Activated naive CD4-positive, alpha-beta T cell treated with anti-CD3 and anti-CD28 coated beads for 36 hours (primary cell): ENCODE results near the gene ALPP. TPM values are rescaled to one million over a fixed set of nuclear protein-coding genes. Genes with fewer than 3 reads are reported as not detected.
"Not testable (repeated sequence)": the region's sequence is repeated elsewhere in the genome, so short reads cannot be mapped to it uniquely, and the experiment has no call there.

ENCODE experiments used
- CTCF ChIA-PET: fragments of 350-600 bp; sonication (Branson Sonifier 250); formaldehyde crosslinking; loops from one replicate; lab custom pipeline; 2021; ENCODE audit warnings: antibody characterized with exemption; lab: Charles Lee
- DNase-seq: peaks from one replicate; pipeline ENCODE4 v3.0.0-alpha.2; 2020
- H3K27ac Mint-ChIP-seq: one replicate; pipeline ENCODE4 v1.8.0; 2021; ENCODE audit warnings: mild to moderate bottlenecking, mixed read lengths
- H3K27me3 Mint-ChIP-seq: one replicate; pipeline ENCODE4 v1.8.0; 2021; ENCODE audit warnings: low read depth, mixed read lengths
- H3K36me3 Mint-ChIP-seq: one replicate; pipeline ENCODE4 v1.8.0; 2021; ENCODE audit warnings: low read depth, mixed read lengths
- H3K4me1 Mint-ChIP-seq: one replicate; pipeline ENCODE4 v1.8.0; 2021; ENCODE audit warnings: low read depth, mixed read lengths
- H3K4me3 Mint-ChIP-seq: one replicate; pipeline ENCODE4 v1.8.0; 2021; ENCODE audit warnings: mild to moderate bottlenecking, moderate library complexity, mixed read lengths
- H3K9me3 Mint-ChIP-seq: one replicate; pipeline ENCODE4 v1.8.0; 2021; ENCODE audit warnings: mixed read lengths
- intact Hi-C: fragments of 100-400 bp; cut with micrococcal nuclease; formaldehyde crosslinking; loops from one replicate; pipeline ENCODE4 v1.15.1; 2023
- total RNA-seq, 2 experiments: library from RNA; stranded (reverse); gene quantifications; one replicate each; pipeline ENCODE4 v1.2.3, GENCODE V29; 2021

The ALPP gene
- total RNA-seq, 2 experiments from 2014 or later = not detected

DNA sequence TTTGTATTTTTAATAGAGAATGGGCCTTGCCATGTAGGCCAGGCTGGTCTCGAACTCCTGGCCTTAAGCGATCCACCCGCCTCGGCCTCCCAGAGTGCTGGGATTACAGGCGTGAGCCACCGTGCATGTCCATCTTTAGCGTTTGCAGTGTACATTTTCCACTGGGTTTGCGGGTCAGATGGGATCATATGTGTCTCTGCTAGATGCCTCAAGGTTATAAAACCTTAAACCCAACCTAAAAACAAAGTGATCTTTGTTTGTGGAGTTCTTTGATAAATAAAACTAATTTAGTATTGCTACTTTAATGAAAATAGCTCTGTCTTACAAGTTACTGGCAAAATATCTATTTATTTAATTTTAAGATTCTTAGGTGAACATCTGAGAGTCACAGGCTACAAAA lies 15.0 kb downstream of the ALPP start:
- no peak overlapping the region for H3K27ac Mint-ChIP-seq
- H3K27me3 Mint-ChIP-seq = peaks cover 15% of the 10 kb centered on the region
- H3K9me3 Mint-ChIP-seq = no peaks in the 10 kb centered on the region
- no peak overlapping the region for H3K4me3 Mint-ChIP-seq
- intact Hi-C loops = no loop called here
- DNase-seq = no peak
- CTCF ChIA-PET = no interaction called here
- H3K36me3 Mint-ChIP-seq = no peaks in the 10 kb centered on the region
- no peaks in the 10 kb centered on the region for H3K4me1 Mint-ChIP-seq

- intact Hi-C loops, H3K4me3 Mint-ChIP-seq: not testable (repeated sequence)
Measured at GRCh38 chr2:232394431-232394830, 15.9 kb downstream of the ALPP start.

DNA sequence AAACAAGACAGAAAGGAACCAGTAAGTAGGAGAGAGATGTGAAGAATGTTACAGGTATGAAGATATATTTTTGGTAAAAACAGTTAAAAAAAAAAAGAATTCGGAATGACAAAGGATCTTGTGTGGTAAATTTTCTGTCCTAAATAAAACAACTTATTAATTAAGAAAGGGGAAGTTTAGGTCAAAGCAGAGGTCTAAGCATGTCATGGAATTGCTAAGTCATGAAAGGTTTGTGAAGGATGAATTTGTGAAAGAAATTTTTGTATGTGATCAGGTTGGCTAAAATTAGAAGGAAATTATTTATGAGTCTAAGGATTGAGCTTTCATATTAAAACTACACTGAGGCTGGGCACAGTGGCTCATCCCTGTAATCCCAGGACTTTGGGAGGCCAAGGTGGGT lies 17.0 kb downstream of the ALPP start:
- H3K27me3 Mint-ChIP-seq = peaks cover 8% of the 10 kb centered on the region
- intact Hi-C loops = no loop called here
- DNase-seq = no peak
- H3K4me3 Mint-ChIP-seq = no peak overlapping the region
- H3K27ac Mint-ChIP-seq = no peak overlapping the region
- no peaks in the 10 kb centered on the region for H3K9me3 Mint-ChIP-seq
- H3K4me1 Mint-ChIP-seq = no peaks in the 10 kb centered on the region
- H3K36me3 Mint-ChIP-seq = no peaks in the 10 kb centered on the region
- CTCF ChIA-PET = interaction anchor here (1.1 kb wide), 1 partner anchor 495 kb away, joined by 3 read pairs; no protein-coding TSS in a partner anchor

More at GRCh38 chr2:232394431-232394830, 15.9 kb downstream of the ALPP start:
- H3K27ac Mint-ChIP-seq, DNase-seq, CTCF ChIA-PET, H3K9me3 Mint-ChIP-seq, H3K36me3 Mint-ChIP-seq, H3K4me1 Mint-ChIP-seq: not testable (repeated sequence)
- peaks cover 12% of the 10 kb centered on the region for H3K27me3 Mint-ChIP-seq

GRCh38 chr2:232396683-232397082 lies 18.1 kb downstream of the ALPP start:
- H3K9me3 Mint-ChIP-seq = no peaks in the 10 kb centered on the region
- CTCF ChIA-PET = no interaction called here
- H3K27me3 Mint-ChIP-seq = peaks cover 7% of the 10 kb centered on the region
- no peak overlapping the region for H3K27ac Mint-ChIP-seq
- no peak for DNase-seq
- no peaks in the 10 kb centered on the region for H3K36me3 Mint-ChIP-seq
- no peak overlapping the region for H3K4me3 Mint-ChIP-seq
- intact Hi-C loops = no loop called here
- no peaks in the 10 kb centered on the region for H3K4me1 Mint-ChIP-seq

DNA sequence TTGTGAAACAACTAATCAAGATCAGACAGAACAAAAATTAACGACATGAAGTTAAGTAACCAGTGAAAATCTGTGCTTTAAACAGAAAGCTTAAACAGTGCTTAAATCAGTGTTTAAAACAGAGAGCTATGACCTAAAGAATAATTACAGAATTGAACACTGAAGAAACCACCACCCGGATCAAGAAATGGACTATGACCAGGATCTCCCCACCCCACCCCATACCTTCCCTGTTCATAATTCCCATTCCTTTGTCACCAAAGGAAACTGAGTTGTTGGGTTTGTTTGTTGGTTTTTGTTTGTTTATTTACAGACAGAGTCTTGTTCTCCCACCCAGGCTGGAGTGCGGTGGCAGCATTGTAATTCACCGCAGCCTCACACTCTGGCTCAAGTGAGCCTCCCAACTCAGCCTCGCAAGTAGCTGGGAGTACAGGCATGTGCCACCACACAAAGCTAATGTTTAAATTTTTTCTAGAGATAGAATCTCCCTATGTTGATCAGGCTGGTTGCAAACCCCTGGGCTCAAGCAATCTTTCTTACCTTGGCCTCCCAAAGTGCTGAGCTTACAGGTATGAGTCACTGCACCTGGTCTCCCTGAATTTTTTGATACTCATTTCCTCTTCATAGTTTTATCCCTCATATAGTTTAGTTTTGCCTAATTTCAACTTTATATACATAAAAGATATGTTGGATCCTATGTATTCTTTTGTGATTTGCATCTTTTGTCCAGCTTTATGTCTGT lies 19.9 kb downstream of the ALPP start:
- Mint-ChIP-seq H3K36me3 (no peaks in the 10 kb centered on the region), H3K4me1 (no peaks in the 10 kb centered on the region), H3K9me3 (no peaks in the 10 kb centered on the region), H3K27ac (no peak overlapping the region), H3K27me3 (peaks cover 7% of the 10 kb centered on the region), H3K4me3 (no peak overlapping the region)
- CTCF ChIA-PET = no interaction called here
- intact Hi-C loops = no loop called here
- DNase-seq = no peak

DNA sequence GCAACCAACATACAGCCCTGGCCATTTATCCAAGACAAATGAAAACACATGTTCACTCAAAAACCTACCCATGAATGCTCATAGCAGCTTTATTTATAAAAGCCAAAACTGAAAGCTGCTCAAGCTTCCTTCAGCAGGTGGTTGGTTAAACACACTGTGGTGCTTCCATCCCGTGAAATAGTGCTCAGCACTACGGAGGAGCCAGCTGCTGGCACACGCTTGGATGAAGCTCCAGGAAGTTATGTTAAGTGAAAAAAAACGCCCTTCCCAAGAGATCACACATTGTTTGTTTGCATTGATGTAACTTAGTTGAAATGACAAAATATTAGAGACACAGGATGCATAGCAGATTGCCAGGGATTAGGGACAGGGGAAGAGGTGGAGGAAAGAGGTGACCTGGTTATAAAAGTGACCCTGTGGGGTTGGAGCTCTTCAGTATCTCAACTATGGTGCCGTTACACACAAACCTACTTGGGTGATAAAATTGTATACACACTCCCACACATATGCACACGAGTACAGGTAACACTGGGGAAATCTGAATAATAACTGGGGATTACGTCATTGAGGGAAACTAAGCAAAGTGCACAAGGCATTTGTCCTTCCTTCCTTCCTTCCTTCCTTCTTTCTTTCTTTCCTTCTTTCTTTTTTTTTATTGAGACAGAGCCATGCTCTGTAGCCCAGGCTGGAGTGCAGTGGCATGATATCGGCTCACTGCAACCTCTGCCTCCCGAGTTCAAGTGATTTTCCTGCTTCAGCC lies 21.9 kb downstream of the ALPP start:
- Mint-ChIP-seq H3K9me3 (no peaks in the 10 kb centered on the region), H3K4me1 (no peaks in the 10 kb centered on the region), H3K4me3 (no peak overlapping the region), H3K27me3 (peaks cover 7% of the 10 kb centered on the region), H3K27ac (no peak overlapping the region), H3K36me3 (no peaks in the 10 kb centered on the region)
- DNase-seq = no peak
- intact Hi-C loops = no loop called here
- CTCF ChIA-PET = no interaction called here

DNA sequence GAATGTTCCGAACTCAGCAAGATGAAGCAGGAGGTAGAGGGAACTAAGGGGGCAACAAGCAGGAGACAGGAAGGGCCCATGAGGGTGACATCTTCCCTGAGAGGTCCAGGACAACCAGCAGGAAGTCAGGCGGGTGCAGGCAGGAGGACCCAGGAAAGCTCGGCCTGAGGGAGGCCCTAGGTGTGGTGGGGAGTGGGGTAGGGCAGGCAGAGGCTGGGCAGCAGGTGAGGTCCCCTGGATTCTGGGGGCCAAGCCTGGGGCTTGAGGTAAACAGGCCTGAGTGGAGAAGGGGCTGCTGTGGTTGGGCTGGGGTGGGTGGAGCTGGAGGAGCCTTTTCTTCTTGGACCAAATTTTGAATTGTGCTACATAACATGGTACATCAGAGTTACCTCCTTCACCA lies 24.0 kb downstream of the ALPP start:
- intact Hi-C loops = no loop called here

GRCh38 chr2:232405943-232406510 lies 27.5 kb downstream of the ALPP start:
- CTCF ChIA-PET = no interaction called here
- no peak for DNase-seq
- Mint-ChIP-seq H3K27ac (no peak overlapping the region), H3K4me3 (no peak overlapping the region), H3K4me1 (no peaks in the 10 kb centered on the region), H3K27me3 (peaks cover 5% of the 10 kb centered on the region), H3K36me3 (no peaks in the 10 kb centered on the region), H3K9me3 (no peaks in the 10 kb centered on the region)
- intact Hi-C loops = no loop called here

More for the DNA sequence above, 24.0 kb downstream of the ALPP start:
- Mint-ChIP-seq H3K27me3 (peaks cover 6% of the 10 kb centered on the region), H3K9me3 (no peaks in the 10 kb centered on the region), H3K4me3 (no peak overlapping the region), H3K4me1 (no peaks in the 10 kb centered on the region), H3K27ac (no peak overlapping the region), H3K36me3 (no peaks in the 10 kb centered on the region)
- no peak for DNase-seq
- CTCF ChIA-PET = interaction anchor here (0.6 kb wide), 1 partner anchor 129 kb away, joined by 3 read pairs; no protein-coding TSS in a partner anchor

DNA sequence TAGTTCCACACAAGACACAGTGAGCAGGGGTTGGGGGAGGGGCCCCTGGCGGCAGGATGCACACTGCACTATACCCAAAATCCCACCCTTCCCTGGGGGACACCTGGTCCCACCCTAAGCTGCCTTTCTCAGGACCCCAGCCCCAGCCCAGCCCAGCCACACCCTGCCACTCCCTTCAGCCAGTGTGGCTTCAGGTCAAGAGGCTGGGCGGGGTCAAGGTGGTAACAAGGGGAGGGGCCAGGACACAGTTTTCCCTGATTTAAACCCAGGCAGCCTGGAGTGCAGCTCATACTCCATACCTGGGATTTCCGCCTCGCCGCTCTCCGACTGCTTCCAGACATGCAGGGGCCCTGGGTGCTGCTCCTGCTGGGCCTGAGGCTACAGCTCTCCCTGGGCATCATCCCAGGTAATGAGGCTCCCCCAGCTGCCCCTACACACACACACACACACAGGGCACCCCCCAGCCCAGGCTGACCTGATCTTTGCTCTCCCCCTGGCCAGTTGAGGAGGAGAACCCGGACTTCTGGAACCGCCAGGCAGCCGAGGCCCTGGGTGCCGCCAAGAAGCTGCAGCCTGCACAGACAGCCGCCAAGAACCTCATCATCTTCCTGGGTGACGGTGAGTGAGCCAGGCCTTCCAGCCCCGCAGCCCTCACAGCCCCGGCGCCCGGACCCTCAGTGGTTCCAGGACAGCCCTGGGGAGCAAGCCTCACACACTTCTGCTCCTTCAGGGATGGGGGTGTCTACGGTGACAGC lies 28.2 kb downstream of the ALPP start, which contains the start of gene ALPG:
Gene ALPG, plus strand, starts transcription at position 289 of the 755 bp plus-strand sequence. Its CDS starts 51 bp downstream, at position 340.
- no peak for DNase-seq
- Mint-ChIP-seq H3K4me1 (no peaks in the 10 kb centered on the region), H3K27ac (no peak within 1 kb of the TSS), H3K4me3 (no peak within 1 kb of the TSS), H3K9me3 (no peaks in the 10 kb centered on the region), H3K27me3 (peaks cover 6% of the 10 kb centered on the region), H3K36me3 (no peaks in the 10 kb centered on the region)
- CTCF ChIA-PET = no interaction called here
- intact Hi-C loops = no loop called here

- CTCF ChIA-PET, H3K36me3 Mint-ChIP-seq, intact Hi-C loops, H3K4me3 Mint-ChIP-seq, DNase-seq, H3K27ac Mint-ChIP-seq, H3K9me3 Mint-ChIP-seq, H3K27me3 Mint-ChIP-seq, H3K4me1 Mint-ChIP-seq: not testable (repeated sequence)
Measured at GRCh38 chr2:232407428-232408150, 29.0 kb downstream of the ALPP start.

DNA sequence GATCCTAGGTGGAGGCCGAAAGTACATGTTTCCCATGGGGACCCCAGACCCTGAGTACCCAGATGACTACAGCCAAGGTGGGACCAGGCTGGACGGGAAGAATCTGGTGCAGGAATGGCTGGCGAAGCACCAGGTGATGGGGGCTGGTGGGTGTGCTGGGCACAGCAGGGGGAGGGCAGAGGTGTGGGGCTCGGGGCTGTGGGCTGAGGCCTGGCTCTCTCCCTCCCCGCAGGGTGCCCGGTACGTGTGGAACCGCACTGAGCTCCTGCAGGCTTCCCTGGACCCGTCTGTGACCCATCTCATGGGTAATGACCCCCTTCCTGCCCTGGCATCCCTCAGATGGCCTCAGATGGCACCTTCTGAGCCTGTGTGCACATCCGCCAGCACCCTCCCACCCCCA lies 29.7 kb downstream of the ALPP start:
- H3K4me1 Mint-ChIP-seq, DNase-seq, H3K36me3 Mint-ChIP-seq, H3K4me3 Mint-ChIP-seq, H3K27me3 Mint-ChIP-seq, H3K9me3 Mint-ChIP-seq, H3K27ac Mint-ChIP-seq, CTCF ChIA-PET, intact Hi-C loops: not testable (repeated sequence)
